ENCODE measurements around the gene RAB4B.
"Not testable (repeated sequence)": the region's sequence is repeated elsewhere in the genome, so short reads cannot be mapped to it uniquely, and the experiment has no call there.

Gene RAB4B, protein sequence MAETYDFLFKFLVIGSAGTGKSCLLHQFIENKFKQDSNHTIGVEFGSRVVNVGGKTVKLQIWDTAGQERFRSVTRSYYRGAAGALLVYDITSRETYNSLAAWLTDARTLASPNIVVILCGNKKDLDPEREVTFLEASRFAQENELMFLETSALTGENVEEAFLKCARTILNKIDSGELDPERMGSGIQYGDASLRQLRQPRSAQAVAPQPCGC

GRCh38 chr19:40777937-40778705 is at the start of gene RAB4B:
Gene RAB4B (plus strand): TSS chr19:40778247. CDS start chr19:40778376, 129 bp downstream.
- peak; percentile 99 for DNase-seq (ENCODE audit: low read depth)

- DNase-seq (ENCODE audit: low read depth), result not testable (repeated sequence)
Measured at GRCh38 chr19:40730065-40730464, 48.0 kb upstream of the RAB4B start.

- DNase-seq (ENCODE audit: low read depth), result not testable (repeated sequence)
Measured at GRCh38 chr19:40732304-40732703, 45.7 kb upstream of the RAB4B start.

GRCh38 chr19:40733149-40733548 is 44.9 kb upstream of the RAB4B start:
- DNase-seq (ENCODE audit: low read depth), result no peak

DNA sequence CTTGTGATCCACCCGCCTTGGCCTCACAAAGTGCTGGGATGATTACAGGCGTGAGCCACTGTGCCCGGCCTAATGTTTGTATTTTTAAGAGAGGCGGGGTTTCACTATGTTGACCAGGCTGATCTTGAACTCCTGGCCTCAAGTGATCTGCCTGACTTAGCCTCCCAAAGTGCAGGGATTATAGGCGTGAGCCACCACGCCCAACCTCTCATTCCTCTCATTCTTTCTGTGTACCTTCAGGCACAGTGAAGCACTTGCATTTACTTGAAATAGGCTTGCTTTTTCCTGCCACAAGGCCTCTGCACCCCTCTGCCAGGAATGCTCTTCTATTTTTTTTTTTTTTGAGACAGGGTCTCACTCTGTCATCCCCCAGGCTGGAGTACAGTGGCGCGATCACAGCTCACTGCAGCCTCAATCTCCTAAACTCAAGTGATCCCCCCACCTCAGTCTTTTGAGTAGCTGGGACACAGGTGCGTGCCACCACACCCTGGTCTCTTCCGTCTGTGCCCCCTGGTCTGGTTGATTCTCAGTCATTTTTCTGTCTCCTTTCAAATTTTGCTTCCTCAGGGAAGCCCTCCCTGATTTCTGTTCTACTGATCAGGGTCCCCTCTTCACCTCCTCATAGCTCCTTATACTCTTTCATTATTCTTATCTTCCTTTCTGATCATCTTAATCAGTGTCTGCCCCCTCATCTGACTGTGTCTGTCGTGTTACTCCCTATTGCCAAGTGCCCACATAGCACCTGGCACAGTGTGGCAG is 42.9 kb upstream of the RAB4B start:
- no peak for DNase-seq (ENCODE audit: low read depth)

DNA sequence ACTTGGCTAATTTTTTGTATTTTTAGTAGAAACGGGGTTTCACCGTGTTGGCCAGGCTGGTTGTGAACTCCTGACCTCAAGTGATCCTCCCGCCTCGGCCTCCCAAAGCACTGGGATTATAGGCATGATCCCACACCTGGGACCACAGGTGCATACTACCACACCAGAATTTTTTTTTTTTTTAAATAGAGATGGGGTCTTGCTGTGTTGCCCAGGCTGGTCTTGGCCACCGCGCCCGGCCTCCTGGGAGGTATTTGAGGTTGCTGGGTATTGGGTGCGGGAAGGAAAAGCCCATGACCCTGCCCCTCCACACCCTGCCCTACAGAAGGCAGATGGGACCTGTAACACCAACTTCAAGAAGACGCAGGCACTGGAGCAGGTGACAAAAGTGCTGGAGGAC is 41.4 kb upstream of the RAB4B start:
- no peak for DNase-seq (ENCODE audit: low read depth)

DNA sequence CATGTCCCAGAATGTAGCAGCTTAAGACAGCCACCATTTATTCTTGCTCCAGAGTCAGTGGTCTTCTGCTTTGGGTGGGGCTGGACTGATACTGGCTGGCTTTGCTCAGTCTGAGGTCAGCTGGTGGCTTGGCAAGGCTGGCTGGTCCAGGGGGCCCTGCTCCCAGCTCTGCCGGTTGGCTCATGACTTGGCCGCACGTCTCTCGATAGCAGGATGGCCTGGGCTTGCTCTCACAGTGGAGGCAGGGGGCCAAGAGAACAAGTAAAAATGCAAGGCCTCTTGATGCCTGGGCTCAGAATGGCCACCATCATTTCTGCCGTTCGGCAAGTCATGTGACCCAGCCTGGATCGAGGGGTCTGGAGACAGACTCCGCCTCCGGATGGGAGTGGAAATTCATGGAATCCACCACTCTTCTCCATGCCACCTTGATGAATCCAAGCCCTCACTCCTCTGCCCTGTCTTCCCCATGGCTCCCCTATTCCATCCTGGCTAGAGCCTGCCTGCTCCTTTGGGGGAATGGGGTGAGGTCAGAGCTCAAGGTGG is 40.9 kb upstream of the RAB4B start:
- no peak for DNase-seq (ENCODE audit: low read depth)

- DNase-seq (ENCODE audit: low read depth), result no peak
Measured at GRCh38 chr19:40739030-40739839, 38.8 kb upstream of the RAB4B start.

DNA sequence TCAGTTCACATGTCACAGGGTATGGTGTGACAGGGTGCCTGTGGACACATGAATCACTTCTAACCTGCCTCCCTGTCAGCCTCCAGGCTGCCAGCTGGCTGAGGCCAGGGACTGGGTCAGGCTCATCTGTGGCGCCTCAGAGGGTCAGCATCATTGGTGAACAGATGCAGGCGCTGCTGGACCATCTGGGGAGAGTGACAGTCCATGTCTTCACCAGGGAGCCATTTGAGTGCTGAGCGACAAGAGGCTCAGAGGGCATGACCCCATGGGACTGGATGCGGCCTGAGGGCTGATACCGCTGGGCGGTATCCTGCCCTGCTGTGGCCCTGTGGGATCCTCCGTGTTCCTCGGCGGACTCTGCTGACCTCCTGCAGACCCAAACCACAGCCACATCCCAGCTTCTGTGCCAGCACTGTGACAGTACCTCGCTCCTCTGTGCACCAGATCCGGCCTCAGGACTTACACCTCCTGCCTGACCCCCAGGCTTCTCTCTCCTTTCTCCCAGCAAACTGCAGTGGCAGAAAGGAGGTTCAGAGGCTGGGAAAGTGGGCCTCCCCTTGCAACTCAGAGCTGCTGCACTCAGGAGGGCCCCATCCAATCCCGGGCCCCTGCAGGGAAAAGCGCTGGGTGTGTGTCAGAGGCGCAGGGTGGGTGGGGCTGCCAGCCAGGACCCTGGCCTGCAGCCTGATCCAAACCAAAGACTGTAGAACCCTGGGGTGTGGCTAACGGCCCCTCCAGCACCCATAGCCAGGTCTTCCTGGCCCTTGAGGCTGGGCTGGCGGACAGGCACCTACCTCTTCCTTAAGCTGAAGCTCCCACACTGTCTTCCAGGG is 38.0 kb upstream of the RAB4B start:
- DNase-seq (ENCODE audit: low read depth), result no peak

GRCh38 chr19:40740747-40741146 is 37.3 kb upstream of the RAB4B start:
- no peak for DNase-seq (ENCODE audit: low read depth)

- DNase-seq (ENCODE audit: low read depth), result no peak
Measured at GRCh38 chr19:40741527-40742390, 36.3 kb upstream of the RAB4B start.

GRCh38 chr19:40742477-40742876 is 35.6 kb upstream of the RAB4B start:
- DNase-seq (ENCODE audit: low read depth), result no peak

GRCh38 chr19:40742886-40743285 is 35.2 kb upstream of the RAB4B start:
- DNase-seq (ENCODE audit: low read depth), result no peak

DNA sequence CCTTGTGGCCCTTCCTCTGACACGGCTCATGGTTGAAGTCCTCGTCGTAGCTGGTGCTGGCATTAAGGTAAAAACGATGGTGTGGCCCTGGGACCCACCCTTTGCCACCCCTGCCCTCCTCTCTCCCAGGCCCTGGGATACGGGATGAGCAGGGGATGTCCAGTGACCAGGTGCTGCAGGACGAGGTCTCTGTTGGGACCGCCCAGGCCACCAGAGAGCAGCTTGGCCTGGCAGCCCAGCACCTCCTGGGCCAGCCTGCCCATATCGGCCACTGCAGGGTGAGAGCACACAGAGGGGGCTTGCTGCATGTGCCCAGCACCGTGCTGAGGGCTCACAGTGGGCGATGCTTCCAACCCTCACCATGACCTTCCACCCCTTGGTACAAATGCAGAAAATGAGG is 34.1 kb upstream of the RAB4B start:
- no peak for DNase-seq (ENCODE audit: low read depth)

GRCh38 chr19:40744554-40745401 is 33.3 kb upstream of the RAB4B start:
- no peak for DNase-seq (ENCODE audit: low read depth)

- DNase-seq (ENCODE audit: low read depth), result no peak
Measured at GRCh38 chr19:40745402-40745780, 32.7 kb upstream of the RAB4B start.

DNA sequence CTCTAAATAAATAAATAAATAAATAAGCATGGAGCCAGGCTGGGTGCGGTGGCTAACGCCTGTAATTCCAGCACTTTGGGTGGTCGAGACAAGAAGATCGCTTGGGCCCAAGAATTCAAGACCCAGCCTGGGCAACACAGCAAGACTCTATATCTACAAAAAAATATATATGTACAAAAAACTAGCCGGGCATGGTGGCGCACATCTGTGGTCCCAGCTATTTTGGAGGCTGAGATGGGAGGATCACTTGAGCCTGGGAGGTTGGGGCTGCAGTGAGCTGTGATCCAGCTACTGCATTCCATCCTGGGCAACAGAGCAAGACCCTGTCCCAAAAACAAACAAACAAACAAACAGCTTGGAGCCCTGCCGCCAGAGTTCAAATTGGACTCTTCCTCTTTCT is 30.5 kb upstream of the RAB4B start:
- no peak for DNase-seq (ENCODE audit: low read depth)

DNA sequence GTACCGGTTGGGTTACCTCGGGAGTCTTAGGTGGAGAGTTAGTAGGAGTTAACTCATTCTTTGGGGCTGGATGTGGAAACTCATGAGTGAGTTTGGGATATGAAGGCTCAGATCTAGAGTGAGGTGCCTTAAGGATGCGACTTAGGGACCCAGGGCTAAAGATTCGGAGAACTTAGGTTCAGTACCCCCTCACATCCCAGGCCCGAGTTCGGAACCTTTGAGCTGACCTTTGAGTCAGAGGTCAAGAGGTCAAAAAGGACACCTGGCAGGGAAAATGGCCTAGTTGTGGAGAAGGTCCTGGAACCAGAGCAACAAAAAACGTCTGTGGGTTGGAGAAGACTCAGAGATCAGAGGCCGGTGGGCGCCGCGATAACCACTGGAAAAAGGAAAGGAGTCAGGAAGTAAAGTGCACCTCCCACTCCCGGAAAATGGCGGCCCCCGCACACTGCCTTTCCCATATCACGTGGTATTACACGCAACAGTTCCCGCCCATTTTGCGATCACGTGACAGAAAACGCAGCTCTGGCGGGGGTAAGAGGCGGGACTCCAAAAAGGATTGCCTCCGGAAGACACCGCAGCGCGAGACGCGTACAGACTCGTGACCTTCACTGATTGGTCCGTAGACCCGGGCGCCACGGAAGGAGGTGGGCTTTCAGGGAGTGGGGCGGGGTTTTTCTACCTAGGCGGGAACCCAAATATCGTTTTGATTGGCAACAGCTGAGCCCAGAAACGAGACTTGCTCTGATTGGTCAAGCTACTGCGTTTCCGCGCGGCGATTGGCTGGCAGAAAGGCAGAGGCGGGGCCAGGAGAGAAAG is 27.8 kb upstream of the RAB4B start, which contains the start of gene ACTMAP:
ACTMAP (minus strand) TSS at position 420 of the 816 bp plus-strand sequence. CDS start 674 bp downstream, outside the sequence.
- DNase-seq (ENCODE audit: low read depth), result peak; percentile 99
